SU-DHL-6 (cell line): ENCODE measurements around the gene PDIA2.

Experiments
- H2AFZ ChIP-seq: fragments of 200-600 bp; sonication (generic); 2 replicates; pipeline ENCODE4 v1.6.1; 2014; ENCODE audit warnings: low read depth, mild to moderate bottlenecking, moderate library complexity, mixed read lengths, antibody characterized with exemption, low read length; ENCODE audit not compliant: severe bottlenecking
- H3F3A ChIP-seq: fragments of 200-600 bp; shearing (Covaris generic); 2 replicates; pipeline ENCODE4 v1.6.0; 2016; ENCODE audit warnings: antibody characterized with exemption, mild to moderate bottlenecking; ENCODE audit not compliant: insufficient read depth
- H3K27ac ChIP-seq: fragments of 200-600 bp; sonication (generic); 2 replicates; pipeline ENCODE4 v1.5.1; 2016; ENCODE audit warnings: low read depth, mild to moderate bottlenecking, low read length, moderate library complexity, mixed read lengths
- H3K27me3 ChIP-seq: fragments of 200-600 bp; sonication (generic), shearing (Covaris generic); 2 replicates; pipeline ENCODE4 v1.6.0; 2014; ENCODE audit warnings: mild to moderate bottlenecking, low read length
- H3K36me3 ChIP-seq: fragments of 200-600 bp; sonication (generic); 2 replicates; pipeline ENCODE4 v1.6.1; 2014; ENCODE audit warnings: mild to moderate bottlenecking, low read length, mixed read lengths
- H3K4me2 ChIP-seq: fragments of 300-600, 200-600 bp; shearing (Covaris generic), sonication (generic); 2 replicates; pipeline ENCODE4 v1.6.0; 2014; ENCODE audit warnings: low read length, low read depth, mild to moderate bottlenecking; ENCODE audit not compliant: poor library complexity, severe bottlenecking
- H3K4me3 ChIP-seq: fragments of 200-600 bp; sonication (generic); 2 replicates; pipeline ENCODE4 v1.5.1; 2014; ENCODE audit warnings: antibody characterized with exemption, low read length, mild to moderate bottlenecking, mixed read lengths; ENCODE audit not compliant: insufficient read depth, poor library complexity, severe bottlenecking
- H3K79me2 ChIP-seq: fragments of 200-600 bp; sonication (generic); 2 replicates; pipeline ENCODE4 v1.6.1; 2014; ENCODE audit warnings: mild to moderate bottlenecking, low read length, moderate library complexity; ENCODE audit not compliant: insufficient read depth
- H3K9ac ChIP-seq: fragments of 200-600 bp; sonication (generic); 2 replicates; pipeline ENCODE4 v1.7.0; 2014; ENCODE audit warnings: mild to moderate bottlenecking, low read length
- H3K9me2 ChIP-seq: fragments of 200-600 bp; sonication (generic); replicated peaks from 2 replicates; pipeline ENCODE4 v1.6.1; 2014; ENCODE audit warnings: low read length; ENCODE audit not compliant: insufficient read depth
- H3K9me3 ChIP-seq: fragments of 200-600 bp; sonication (generic); 2 replicates; pipeline ENCODE4 v1.6.1; 2014; ENCODE audit warnings: low read length, mixed read lengths; ENCODE audit not compliant: insufficient read depth
- H4K20me1 ChIP-seq: fragments of 200-600 bp; sonication (generic); 2 replicates; pipeline ENCODE4 v1.6.1; 2014; ENCODE audit warnings: low read depth, mild to moderate bottlenecking, antibody characterized with exemption, low read length, moderate library complexity, mixed read lengths
- EZH2phosphoT487 ChIP-seq: fragments of 200-600 bp; sonication (generic), shearing (Covaris generic); conservative IDR thresholded peaks from 2 replicates; pipeline ENCODE4 v1.6.1; 2018; ENCODE audit warnings: mild to moderate bottlenecking, antibody characterized with exemption, low read length, moderate library complexity, mixed read lengths
- TF ChIP-seq, protein P1 (sequence below): fragments of 200-600 bp; sonication (generic); IDR thresholded peaks from one replicate; pipeline ENCODE4 v1.5.1; 2017; ENCODE audit warnings: antibody characterized with exemption, mild to moderate bottlenecking, low read length, moderate library complexity; ENCODE audit not compliant: insufficient read depth, poor library complexity, severe bottlenecking

Gene PDIA2

DNA sequence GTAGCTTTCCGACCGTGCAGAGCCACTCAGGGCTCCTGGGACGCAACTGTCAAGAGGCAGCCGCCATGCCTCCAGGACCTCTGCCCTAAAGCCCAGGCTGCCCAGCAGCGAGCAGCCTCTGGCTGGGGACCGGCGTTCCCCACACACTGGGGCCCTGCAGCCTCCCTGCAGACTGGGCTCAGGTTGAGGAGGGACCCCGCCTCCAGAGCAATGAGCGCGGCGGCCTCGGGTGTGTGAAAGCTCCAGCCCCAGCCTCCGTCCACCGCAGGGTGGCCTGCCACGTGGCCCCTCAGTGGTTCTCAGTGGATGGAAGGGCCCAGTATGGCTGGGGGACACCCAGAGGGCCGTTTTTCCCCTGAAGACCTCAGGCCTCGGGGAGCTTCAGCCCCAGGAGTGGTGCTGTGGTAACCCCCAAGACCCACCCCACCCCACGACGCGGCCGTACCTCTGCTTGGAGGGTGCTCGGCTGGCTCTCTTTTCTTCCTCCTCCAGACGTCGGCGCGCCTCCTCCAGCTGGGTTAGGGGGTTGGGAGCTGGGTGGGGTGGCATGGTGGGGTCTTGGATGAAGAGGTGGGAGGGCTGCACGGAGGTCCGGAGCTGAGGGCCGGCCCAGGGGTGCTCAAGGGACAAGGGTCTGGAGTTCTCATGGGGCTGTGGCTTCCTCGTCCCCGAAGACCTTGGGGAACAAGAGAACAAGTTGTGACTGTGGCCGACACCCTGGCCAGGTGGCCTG is 10.2 kb downstream of the PDIA2 start:
- no peaks in the 10 kb centered on the region for H3K27me3 ChIP-seq
- H3K9ac ChIP-seq = no peak overlapping the region
- no peak overlapping the region for H3K4me2 ChIP-seq
- no peaks in the 10 kb centered on the region for H3K79me2 ChIP-seq
- no peaks in the 10 kb centered on the region for H3K9me3 ChIP-seq
- H2AFZ ChIP-seq = no peak overlapping the region
- no peak overlapping the region for H3K27ac ChIP-seq
- no peak overlapping the region for H3K4me3 ChIP-seq
- H3F3A ChIP-seq = no peaks in the 10 kb centered on the region
- TF ChIP-seq EZH2phosphoT487 = no peak
- TF ChIP-seq, protein P1, sequence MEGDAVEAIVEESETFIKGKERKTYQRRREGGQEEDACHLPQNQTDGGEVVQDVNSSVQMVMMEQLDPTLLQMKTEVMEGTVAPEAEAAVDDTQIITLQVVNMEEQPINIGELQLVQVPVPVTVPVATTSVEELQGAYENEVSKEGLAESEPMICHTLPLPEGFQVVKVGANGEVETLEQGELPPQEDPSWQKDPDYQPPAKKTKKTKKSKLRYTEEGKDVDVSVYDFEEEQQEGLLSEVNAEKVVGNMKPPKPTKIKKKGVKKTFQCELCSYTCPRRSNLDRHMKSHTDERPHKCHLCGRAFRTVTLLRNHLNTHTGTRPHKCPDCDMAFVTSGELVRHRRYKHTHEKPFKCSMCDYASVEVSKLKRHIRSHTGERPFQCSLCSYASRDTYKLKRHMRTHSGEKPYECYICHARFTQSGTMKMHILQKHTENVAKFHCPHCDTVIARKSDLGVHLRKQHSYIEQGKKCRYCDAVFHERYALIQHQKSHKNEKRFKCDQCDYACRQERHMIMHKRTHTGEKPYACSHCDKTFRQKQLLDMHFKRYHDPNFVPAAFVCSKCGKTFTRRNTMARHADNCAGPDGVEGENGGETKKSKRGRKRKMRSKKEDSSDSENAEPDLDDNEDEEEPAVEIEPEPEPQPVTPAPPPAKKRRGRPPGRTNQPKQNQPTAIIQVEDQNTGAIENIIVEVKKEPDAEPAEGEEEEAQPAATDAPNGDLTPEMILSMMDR = no peak
- H3K36me3 ChIP-seq = no peaks in the 10 kb centered on the region
- H4K20me1 ChIP-seq = no peaks in the 10 kb centered on the region
- H3K9me2 ChIP-seq = no peaks in the 10 kb centered on the region

DNA sequence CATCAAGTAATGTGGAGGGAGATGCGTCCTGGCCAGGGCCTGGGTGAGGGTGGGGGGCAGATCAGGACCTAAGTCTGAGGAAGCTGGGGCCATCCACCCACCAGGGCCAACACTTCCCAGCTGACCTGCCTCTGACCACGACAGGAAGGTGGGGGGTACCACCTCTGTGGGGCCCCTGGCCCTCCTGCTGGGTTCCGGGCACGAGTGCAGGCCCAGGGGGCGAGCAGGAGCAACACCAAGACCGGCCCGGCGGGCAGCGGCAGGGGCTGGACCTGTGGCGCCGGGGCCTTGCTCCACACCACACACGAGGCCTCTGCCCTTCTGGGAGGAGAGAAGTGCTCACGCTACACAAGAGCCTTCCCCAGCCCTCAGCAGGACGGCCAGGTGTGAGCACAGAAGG is 13.3 kb downstream of the PDIA2 start:
- H3K9me3 ChIP-seq = no peaks in the 10 kb centered on the region
- no peak overlapping the region for H3K9ac ChIP-seq
- no peaks in the 10 kb centered on the region for H3K79me2 ChIP-seq
- no peaks in the 10 kb centered on the region for H4K20me1 ChIP-seq
- no peak overlapping the region for H3K4me3 ChIP-seq
- H3K27me3 ChIP-seq = no peaks in the 10 kb centered on the region
- no peaks in the 10 kb centered on the region for H3F3A ChIP-seq
- no peak overlapping the region for H2AFZ ChIP-seq
- no peaks in the 10 kb centered on the region for H3K9me2 ChIP-seq
- H3K4me2 ChIP-seq = no peak overlapping the region
- no peak overlapping the region for H3K27ac ChIP-seq
- H3K36me3 ChIP-seq = no peaks in the 10 kb centered on the region
- TF ChIP-seq, protein P1 = no peak
- no peak for TF ChIP-seq EZH2phosphoT487

DNA sequence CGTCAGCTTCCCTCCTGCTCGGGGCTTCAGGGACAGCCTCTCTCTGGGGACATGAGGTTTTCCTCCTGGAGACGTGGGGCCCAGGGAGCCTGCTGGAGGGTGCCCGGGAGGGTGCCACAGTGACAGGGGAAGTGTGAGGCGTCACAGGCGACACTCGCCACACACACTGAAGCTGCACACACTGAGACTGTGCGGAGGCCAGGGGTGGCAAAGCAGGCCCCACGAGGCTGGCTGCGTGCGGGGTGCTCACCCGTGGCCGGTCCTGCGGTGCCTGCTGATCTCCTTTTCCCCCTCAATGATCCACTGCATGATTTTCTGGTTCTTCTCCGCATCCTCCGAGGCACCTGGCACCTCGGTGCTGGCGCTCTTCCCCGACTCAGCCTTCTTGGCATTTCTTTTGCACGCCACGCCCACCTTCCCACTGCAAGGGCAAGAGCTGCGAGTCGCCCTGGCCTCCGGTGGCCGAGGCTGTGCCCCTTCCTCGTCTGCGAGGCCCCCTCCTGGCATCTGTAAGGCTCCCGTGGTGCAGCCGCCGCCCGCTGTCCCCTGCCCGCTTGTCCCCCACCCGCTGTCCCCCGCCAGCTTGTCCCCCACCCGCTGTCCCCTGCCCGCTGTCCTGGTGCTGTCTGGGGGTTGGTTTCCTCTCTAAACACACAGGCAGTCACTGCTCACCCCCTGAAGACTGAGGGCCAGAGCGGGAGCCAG is 14.0 kb downstream of the PDIA2 start:
- Histone ChIP-seq H3K27me3 (no peaks in the 10 kb centered on the region), H3K79me2 (no peaks in the 10 kb centered on the region), H3K9me3 (no peaks in the 10 kb centered on the region), H2AFZ (no peak overlapping the region), H3F3A (no peaks in the 10 kb centered on the region), H3K27ac (no peak overlapping the region), H3K36me3 (no peaks in the 10 kb centered on the region), H3K4me3 (no peak overlapping the region), H4K20me1 (no peaks in the 10 kb centered on the region), H3K9me2 (no peaks in the 10 kb centered on the region), H3K9ac (no peak overlapping the region), H3K4me2 (no peak overlapping the region)
- no peak for TF ChIP-seq EZH2phosphoT487
- TF ChIP-seq, protein P1 = no peak
